ENCODE measurements around the gene PIP5KL1. TPM values are rescaled to one million over a fixed set of nuclear protein-coding genes. Genes with fewer than 3 reads are reported as not detected.
"Not testable (repeated sequence)": the region's sequence is repeated elsewhere in the genome, so short reads cannot be mapped to it uniquely, and the experiment has no call there.

The PIP5KL1 gene
- total RNA-seq, 1 donor = 0.42 TPM

DNA sequence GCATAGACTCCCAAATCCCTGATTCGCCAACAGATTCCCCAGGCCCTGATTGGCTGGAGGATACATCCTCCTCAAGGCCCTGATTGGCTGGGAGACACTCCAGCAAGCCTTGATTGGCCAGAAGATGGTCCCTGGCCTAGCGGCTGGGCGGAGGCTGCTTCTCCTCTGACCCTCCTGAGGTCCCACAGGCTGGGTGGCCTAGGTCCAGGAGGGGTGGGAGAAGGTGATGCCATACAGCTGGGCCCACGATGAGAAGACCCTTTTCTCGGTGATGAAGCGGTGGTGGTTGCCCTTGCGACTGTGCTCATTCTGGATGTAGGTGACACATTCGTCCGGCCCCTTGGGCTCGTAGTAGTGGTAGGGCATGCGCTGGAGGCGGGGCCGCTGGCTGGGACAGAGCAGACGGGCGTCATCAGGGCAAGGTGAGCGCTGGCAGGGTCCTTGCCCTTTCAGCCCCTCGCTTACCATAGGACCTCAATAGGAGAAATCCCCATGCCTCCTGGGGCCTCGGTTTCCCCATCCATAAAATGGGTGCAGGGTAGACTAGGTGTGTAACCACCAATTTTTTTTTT, 44.1 kb downstream of the PIP5KL1 start:
- Histone ChIP-seq H3K27me3 (ENCODE audit: insufficient read depth, low read length) (no peaks in the 10 kb centered on the region), H3K4me1 (ENCODE audit: insufficient read depth, low read length) (no peaks in the 10 kb centered on the region), H3K4me3 (ENCODE audit: low read length) (no peak overlapping the region), H3K9me3 (ENCODE audit: low read depth, low read length) (no peaks in the 10 kb centered on the region)

DNA sequence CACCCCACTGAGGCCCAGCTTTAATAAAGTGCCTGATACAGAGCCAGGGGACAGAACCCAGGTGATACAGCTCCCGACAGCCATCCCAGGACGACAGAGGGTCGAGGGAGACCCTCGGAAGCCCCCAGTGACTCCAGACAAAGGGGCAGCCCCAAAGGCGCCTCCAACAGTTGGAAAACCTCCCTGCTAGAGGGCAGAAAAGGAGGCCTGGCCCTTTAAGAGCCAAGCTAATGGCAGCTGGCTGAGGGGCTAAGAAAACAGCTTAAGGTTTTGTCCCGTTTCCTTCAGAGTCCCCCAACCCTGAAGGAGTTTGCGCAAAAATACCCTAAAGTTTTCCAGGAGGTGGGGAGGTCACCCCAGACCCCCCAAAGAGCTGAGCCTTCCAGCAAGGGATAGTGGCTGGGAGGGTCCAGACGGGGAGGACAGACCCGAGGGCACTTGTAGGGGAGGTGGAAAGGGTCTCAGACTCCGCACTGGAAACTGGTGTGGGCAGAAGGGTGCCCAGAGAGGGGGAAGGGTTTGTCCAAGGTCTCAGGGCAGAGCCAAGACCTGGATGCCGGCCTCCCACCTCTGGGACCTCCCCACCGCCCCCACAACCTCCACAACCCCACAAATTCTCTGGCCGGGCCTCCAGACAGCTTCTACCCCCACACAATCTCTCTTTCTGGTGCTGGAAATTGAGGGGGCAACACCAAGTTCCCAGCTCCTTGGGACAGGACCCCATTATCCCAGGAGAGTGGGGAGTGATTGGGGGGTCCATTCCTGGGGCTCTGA, 44.9 kb downstream of the PIP5KL1 start:
- H3K4me3 ChIP-seq (ENCODE audit: low read length) = no peak overlapping the region
- H3K27me3 ChIP-seq (ENCODE audit: insufficient read depth, low read length) = no peaks in the 10 kb centered on the region
- H3K9me3 ChIP-seq (ENCODE audit: low read depth, low read length) = no peaks in the 10 kb centered on the region
- no peaks in the 10 kb centered on the region for H3K4me1 ChIP-seq (ENCODE audit: insufficient read depth, low read length)

DNA sequence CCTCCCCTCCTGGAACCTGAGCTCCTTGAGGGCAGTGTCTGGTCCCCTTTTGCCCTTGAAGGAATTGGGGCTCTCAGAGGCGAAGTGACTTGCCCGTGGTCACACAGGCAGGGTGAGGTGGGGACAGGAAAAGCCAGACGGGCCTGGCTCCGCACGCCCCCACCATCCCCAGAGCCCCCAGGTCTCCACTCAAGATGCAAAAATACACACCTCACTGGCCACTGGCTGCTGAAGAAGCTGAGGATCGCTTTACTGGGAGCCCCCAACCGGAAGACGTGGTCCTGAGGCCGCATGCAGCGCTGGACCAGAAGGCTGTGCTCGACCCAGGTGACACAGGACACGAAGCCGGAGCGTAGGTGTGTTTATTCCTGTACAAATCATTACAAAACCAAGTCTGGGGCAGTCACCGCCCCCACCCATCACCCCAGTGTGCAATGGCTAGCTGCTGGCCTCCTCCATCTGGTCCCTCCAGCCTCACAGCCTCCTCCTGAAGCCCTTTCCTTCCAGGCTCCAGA, 45.5 kb downstream of the PIP5KL1 start:
- H3K27me3 ChIP-seq (ENCODE audit: insufficient read depth, low read length) = no peaks in the 10 kb centered on the region
- no peaks in the 10 kb centered on the region for H3K9me3 ChIP-seq (ENCODE audit: low read depth, low read length)
- H3K4me1 ChIP-seq (ENCODE audit: insufficient read depth, low read length) = no peaks in the 10 kb centered on the region
- no peak overlapping the region for H3K4me3 ChIP-seq (ENCODE audit: low read length)

DNA sequence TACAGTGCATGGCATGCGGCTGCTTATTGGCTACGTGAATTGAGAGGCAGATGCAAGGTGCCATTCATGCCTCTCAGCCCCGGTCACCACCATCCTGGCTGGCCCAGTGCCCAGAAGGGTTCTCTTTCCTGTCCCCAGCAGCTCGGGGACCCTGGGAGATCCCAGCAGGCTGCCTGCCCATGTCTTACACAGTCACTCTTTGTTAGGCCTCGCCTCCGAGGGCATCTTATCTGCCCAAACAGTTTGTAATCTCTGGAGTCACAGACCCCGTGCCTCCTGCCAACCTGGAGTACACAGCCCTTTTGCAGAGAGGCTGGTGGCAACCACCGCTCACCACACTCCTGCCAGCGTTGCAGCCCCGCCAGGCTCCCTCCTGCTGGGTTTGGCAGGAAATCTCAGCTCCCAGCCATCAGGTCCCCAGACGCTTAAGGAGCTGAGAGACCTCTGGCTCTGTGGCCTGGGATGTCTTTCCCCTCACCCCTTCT, 46.1 kb downstream of the PIP5KL1 start:
- H3K9me3 ChIP-seq (ENCODE audit: low read depth, low read length) = no peaks in the 10 kb centered on the region
- H3K4me3 ChIP-seq (ENCODE audit: low read length) = no peak overlapping the region
- no peaks in the 10 kb centered on the region for H3K27me3 ChIP-seq (ENCODE audit: insufficient read depth, low read length)
- H3K4me1 ChIP-seq (ENCODE audit: insufficient read depth, low read length) = no peaks in the 10 kb centered on the region

DNA sequence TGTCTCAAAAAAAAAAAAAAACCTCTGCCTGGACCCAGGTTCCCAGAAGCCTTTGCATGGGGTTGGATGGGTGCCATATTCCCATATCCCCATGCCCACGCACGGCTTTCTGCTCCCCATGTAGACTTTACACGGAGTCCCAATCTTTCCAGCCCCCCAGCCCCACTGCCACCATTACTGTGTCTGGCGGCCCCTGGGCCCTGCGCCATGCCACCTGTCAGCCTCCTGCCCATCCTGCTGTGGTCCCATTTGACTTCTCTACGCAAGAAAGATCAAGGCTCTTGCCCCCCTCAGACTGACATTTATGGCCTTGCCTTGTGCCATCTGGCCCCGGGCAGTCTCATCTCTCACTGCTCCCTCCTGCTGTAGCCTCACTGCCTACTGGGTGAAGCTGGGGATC, 46.6 kb downstream of the PIP5KL1 start:
- Histone ChIP-seq H3K27me3 (ENCODE audit: insufficient read depth, low read length) (no peaks in the 10 kb centered on the region), H3K4me1 (ENCODE audit: insufficient read depth, low read length) (no peaks in the 10 kb centered on the region), H3K9me3 (ENCODE audit: low read depth, low read length) (no peaks in the 10 kb centered on the region), H3K4me3 (ENCODE audit: low read length) (no peak overlapping the region)

DNA sequence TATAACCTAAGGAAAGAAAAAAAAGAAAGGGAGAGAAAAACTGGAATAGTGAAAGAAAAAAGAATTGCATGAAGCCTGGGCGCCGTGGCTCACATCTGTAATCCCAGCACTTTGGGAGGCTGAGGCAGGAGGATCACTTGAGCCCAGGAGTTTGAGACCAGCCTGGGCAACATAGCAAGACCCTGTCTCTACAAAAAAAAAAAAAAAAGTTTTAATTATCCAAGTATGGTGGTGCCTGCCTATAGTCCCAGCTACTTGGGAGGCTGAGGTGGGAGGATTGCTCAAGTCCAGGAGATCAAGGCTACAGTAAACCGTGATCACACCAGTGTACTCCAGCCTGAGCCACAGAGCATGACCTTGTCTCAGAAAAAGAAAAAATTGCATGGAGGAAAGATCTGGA, 48.9 kb downstream of the PIP5KL1 start:
- H3K4me3 ChIP-seq (ENCODE audit: low read length); H3K9me3 ChIP-seq (ENCODE audit: low read depth, low read length); H3K27me3 ChIP-seq (ENCODE audit: insufficient read depth, low read length); H3K4me1 ChIP-seq (ENCODE audit: insufficient read depth, low read length): not testable (repeated sequence)

DNA sequence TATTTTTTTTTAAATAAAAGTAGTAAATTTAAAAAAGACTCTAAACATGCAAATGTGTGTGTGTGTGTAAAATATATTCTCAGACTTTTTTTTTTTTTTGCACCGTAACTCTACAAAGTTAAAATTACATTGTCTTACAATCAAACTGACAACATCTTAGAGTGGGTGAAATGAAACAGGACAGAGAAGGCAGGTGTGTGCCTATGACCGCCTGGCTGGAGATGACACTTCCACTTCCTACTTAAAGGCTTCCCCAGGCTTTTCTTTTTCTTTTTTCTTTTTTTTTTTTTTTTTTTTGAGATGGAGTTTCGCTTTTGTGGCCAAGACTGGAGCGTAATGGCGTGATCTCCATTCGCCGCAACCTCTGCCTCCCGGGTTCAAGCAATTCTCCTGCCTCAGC, 50.4 kb downstream of the PIP5KL1 start:
- Histone ChIP-seq H3K27me3 (ENCODE audit: insufficient read depth, low read length) (peaks cover 2% of the 10 kb centered on the region), H3K4me1 (ENCODE audit: insufficient read depth, low read length) (no peaks in the 10 kb centered on the region), H3K9me3 (ENCODE audit: low read depth, low read length) (no peaks in the 10 kb centered on the region), H3K4me3 (ENCODE audit: low read length) (no peak overlapping the region)

DNA sequence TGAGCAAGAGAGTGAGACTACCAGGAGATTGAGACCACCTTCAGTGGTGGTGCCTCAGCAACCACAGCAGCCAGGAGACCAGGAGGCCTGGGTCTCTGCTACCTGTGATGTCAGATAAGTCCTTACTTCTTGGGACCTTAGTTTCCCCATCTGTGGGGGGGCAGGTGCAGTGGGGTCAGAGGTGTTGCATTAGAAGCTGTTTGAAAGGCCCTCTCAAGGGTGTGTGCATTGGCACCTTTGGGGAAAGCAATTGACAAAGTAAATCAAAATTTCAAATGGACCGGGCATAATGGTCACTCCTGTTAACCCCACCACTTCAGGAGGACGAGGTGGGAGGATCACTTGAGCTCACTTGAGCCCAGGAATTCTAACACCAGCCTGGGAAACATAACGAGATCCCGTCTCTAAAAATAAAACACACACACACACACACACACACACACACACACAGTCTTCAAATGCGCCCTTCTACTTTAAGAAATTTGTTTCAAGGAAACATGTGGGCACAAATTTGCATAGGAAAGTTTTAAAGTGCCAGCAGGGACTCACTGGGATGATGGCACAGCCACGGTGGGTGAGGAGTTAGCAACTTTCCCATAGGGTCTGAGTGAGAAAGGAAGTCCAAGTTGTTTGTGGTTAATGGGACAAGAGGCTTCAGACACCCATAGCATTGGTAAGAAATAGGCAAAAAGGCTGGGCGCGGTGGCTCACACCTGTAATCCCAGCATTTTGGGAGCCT, 51.8 kb downstream of the PIP5KL1 start:
- Histone ChIP-seq H3K4me1 (ENCODE audit: insufficient read depth, low read length) (no peaks in the 10 kb centered on the region), H3K9me3 (ENCODE audit: low read depth, low read length) (no peaks in the 10 kb centered on the region), H3K4me3 (ENCODE audit: low read length) (no peak overlapping the region), H3K27me3 (ENCODE audit: insufficient read depth, low read length) (peaks cover 2% of the 10 kb centered on the region)

DNA sequence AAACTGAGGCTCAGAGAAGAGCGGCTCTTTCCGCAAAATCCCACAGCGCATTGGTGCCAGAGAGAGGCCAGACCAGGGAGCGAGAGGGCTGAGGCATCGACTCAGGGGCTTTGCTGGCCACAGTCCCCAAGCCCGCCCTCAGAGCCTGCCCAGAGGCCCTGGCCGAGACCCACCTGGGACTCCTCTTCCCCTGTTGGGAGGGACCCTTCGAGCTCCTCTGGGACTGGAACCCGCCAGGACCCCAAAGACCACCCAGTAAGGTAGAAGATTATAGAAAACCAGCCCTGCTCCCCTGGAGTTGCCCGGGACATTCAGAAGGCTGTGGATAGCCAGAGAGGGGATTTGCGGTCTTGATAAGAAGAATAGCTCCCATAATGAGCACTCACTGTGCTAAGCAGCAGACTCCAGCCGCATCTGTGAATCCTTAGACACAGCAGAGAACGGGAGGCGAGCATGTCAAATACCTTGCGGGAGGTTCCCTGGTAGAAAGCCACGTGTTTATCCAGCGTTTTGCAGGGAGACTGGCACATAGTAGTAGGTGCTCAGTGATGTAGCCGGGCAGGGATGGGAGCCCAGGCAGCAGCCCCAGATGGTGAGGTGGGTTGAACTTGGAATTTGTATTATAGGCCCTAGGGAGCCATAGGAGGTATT, 52.5 kb downstream of the PIP5KL1 start:
- H3K27me3 ChIP-seq (ENCODE audit: insufficient read depth, low read length) = peaks cover 2% of the 10 kb centered on the region
- no peak overlapping the region for H3K4me3 ChIP-seq (ENCODE audit: low read length)
- no peaks in the 10 kb centered on the region for H3K4me1 ChIP-seq (ENCODE audit: insufficient read depth, low read length)
- no peaks in the 10 kb centered on the region for H3K9me3 ChIP-seq (ENCODE audit: low read depth, low read length)

DNA sequence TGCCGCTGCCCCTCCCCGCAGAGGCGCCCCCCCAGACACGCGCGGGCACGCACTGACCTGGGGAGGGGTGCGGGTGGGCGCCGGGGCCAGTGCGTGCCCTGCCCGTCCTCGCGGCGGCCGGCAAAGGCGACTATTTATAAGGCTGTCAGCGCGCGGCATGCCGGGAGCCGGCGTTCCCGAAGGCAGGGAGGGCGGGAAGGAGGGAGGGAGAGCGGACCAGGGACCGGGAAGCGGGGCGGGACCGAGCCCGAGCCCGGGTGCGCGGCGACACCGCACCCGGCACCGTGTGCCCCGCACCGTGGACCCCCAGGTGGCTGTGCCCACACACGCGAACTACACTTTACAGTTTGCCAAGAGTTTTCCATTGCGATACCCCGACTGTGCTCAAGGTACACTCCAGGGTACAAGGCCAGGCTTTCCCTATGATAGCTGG, 53.0 kb downstream of the PIP5KL1 start, which contains the start of gene AK1:
TSS of gene AK1 (minus strand) at position 110 of the 433 bp plus-strand sequence. CDS start 3,058 bp downstream, outside the sequence.
- Histone ChIP-seq H3K27me3 (ENCODE audit: insufficient read depth, low read length) (peaks cover 2% of the 10 kb centered on the region), H3K9me3 (ENCODE audit: low read depth, low read length) (no peaks in the 10 kb centered on the region), H3K4me1 (ENCODE audit: insufficient read depth, low read length) (no peaks in the 10 kb centered on the region), H3K4me3 (ENCODE audit: low read length) (no peak within 1 kb of the TSS)

DNA sequence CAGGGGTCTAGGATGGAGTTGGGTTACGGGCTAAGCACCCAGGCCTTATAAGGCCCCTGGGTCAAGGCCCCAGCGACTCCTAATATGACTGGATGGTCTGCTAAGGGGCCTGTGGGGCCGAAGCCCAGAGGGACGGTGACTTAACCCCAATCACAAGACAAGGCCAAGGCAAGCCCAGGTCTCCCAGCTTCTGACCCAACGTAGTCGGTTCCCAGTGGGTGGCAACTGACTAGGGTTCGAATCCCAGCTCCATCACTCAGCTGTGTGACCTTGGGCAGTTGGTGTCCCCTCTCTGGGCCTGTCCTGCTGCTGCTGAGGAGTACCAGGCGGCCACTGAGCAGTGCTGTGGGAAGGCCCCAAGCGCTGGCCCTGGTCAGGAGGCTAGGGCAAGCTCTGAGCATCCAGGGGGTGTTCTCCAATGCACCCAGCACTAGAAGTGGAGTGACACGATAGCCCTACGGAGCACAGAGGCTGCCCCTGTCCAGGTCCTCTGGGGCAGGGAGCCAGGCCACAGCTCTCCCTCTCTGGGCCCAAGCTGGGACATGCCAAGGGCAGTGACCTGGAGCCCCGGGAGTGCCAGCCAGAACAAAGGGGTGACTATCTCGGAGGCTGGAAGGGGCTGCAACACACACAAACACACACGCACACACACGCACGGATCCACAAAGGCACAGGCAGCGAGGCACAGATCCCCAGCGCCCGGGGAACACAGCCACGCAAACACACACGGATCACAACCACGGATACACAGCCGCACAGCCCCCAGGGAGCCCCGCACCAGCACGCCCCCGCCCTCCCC, 53.6 kb downstream of the PIP5KL1 start:
- Histone ChIP-seq H3K27me3 (ENCODE audit: insufficient read depth, low read length) (peaks cover 2% of the 10 kb centered on the region), H3K4me3 (ENCODE audit: low read length) (no peak overlapping the region), H3K4me1 (ENCODE audit: insufficient read depth, low read length) (no peaks in the 10 kb centered on the region), H3K9me3 (ENCODE audit: low read depth, low read length) (no peaks in the 10 kb centered on the region)

DNA sequence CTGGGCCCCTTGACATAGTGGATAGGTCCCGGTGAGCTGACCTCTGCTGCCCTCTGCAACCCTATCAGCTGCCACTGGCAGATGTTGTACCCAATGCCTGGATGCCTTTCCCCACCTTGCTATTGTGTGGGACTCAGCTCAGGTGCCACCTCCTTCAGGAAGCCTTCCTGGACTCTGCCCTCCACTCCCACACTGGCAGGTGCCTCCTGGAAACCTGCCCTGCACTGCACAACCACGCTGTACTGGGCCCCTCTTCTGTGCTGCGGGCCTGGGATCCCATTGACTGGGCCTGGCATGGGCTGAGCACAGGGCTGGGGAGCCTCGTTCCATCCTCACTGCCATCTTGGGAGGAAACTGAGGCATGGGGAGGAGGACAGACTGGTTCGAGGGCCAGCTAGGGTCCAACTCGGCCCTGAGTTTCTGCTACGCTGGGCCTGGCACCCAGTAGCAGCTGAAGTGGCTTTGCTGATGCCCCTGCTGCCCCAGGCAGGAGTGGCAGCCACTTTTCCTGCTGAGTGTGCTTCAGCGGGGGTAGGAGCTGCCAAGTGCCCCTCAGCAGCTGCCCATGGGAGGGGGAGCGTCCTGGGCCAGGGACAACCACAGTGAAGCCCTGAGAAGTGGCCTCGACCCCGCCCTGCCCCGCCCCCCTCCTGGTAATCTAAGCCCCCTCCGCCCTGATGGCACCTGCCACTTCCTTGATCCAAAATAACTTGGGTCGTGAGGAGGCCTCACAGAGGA, 54.4 kb downstream of the PIP5KL1 start:
- no peaks in the 10 kb centered on the region for H3K9me3 ChIP-seq (ENCODE audit: low read depth, low read length)
- no peak overlapping the region for H3K4me3 ChIP-seq (ENCODE audit: low read length)
- H3K4me1 ChIP-seq (ENCODE audit: insufficient read depth, low read length) = no peaks in the 10 kb centered on the region
- peaks cover 2% of the 10 kb centered on the region for H3K27me3 ChIP-seq (ENCODE audit: insufficient read depth, low read length)

DNA sequence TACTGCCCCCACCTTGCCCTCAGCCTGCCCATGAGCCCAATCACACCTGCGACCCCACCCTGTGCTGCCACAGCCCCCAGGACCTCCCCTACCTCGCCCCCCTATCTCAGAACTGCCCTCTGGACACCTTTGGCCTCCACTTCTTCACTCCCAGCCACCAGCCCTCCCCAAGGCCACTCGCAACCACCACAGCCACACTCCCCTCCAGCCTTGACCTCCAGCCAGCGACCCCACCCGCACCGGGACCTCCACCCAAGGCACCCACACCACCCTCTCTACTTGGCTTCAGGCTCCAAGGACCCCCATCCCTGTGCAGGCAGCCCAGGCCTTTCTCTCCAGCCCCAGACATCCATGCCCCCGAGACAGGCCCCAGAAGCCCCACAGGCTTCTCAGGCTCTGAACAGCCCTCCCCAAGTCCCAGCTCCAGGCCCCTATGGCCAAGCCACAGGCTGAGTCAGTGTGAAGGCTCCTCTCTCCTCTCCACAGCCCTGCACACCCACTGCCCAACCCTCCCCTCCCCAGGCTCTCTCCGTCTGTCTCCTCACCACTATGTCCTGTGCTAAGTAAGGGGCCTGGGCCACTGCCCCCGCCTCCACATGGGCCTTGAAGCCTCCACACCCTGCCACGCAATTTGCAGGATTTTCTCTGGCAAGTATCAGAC, 55.1 kb downstream of the PIP5KL1 start:
- no peak overlapping the region for H3K4me3 ChIP-seq (ENCODE audit: low read length)
- H3K27me3 ChIP-seq (ENCODE audit: insufficient read depth, low read length) = peaks cover 2% of the 10 kb centered on the region
- H3K9me3 ChIP-seq (ENCODE audit: low read depth, low read length) = no peaks in the 10 kb centered on the region
- H3K4me1 ChIP-seq (ENCODE audit: insufficient read depth, low read length) = no peaks in the 10 kb centered on the region

All from mononuclear cell (primary cell).